HEK293 (cell line): ENCODE data around the gene APBA1.
"Not testable (repeated sequence)": the region's sequence is repeated elsewhere in the genome, so short reads cannot be mapped to it uniquely, and the experiment has no call there.

Experiments used
- CTCF ChIA-PET: fragments of 350-600 bp; formaldehyde crosslinking; extraction: SDS; loops from one replicate; lab custom pipeline; 2021; ENCODE audit warnings: antibody characterized with exemption; lab: Yijun Ruan, JAX
- POLR2A ChIA-PET: fragments of 300-600 bp; formaldehyde crosslinking; extraction: SDS; loops from one replicate; lab custom pipeline; 2020; ENCODE audit warnings: antibody characterized with exemption, inconsistent platforms; lab: Yijun Ruan, JAX
- H3K27ac ChIP-seq: fragments of 200-500 bp; sonication (Bioruptor generic); 2 replicates; pipeline ENCODE4 v1.5.1; 2014; ENCODE audit warnings: low read depth, low read length, control low read depth, inconsistent platforms; ENCODE audit errors: extremely low read depth
- H3K36me3 ChIP-seq, 2 experiments: fragments of 200-500 bp in 1 of 2; sonication (Bioruptor generic) in 1 of 2; 1 replicate in 1 of 2; 2 replicates in 1 of 2; pipeline ENCODE4 v1.5.1; 2014 to 2017; ENCODE audit warnings: inconsistent platforms in 2 of 2, low read length in 2 of 2; ENCODE audit not compliant: control insufficient read depth in 2 of 2, insufficient read depth in 1 of 2
- H3K4me1 ChIP-seq: fragments of 200-500 bp; sonication (Bioruptor generic); 2 replicates; pipeline ENCODE4 v1.5.1; 2014; ENCODE audit warnings: mild to moderate bottlenecking, low read length, inconsistent platforms; ENCODE audit not compliant: control insufficient read depth, insufficient read depth
- H3K4me3 ChIP-seq: 2 replicates; pipeline ENCODE4 v1.5.1; 2011; ENCODE audit warnings: low read depth, mild to moderate bottlenecking, control low read depth, low read length, moderate library complexity
- H3K9me3 ChIP-seq: fragments of 200-500 bp; sonication (Bioruptor generic); 2 replicates; pipeline ENCODE4 v1.5.1; 2014; ENCODE audit warnings: low read depth, low read length, inconsistent platforms; ENCODE audit not compliant: control insufficient read depth, insufficient read depth
- ELK4 ChIP-seq: IDR thresholded peaks from 2 replicates; pipeline ENCODE4 v1.6.1; 2011; ENCODE audit warnings: mild to moderate bottlenecking, low read depth, low read length, borderline replicate concordance
- GLIS2 ChIP-seq: fragments of 450-650 bp; formaldehyde crosslinking; IDR thresholded peaks from 2 replicates; pipeline ENCODE4 v1.5.1; 2016; ENCODE audit warnings: missing biosample characterization, missing genetic modification characterization
- HOXA7 ChIP-seq: sonication (generic); formaldehyde crosslinking; IDR thresholded peaks from 2 replicates; pipeline ENCODE4 v1.8.1; 2022; ENCODE audit warnings: missing genetic modification reagents, borderline replicate concordance
- PRDM2 ChIP-seq: fragments of 450-650 bp; formaldehyde crosslinking; IDR thresholded peaks from 2 replicates; pipeline ENCODE4 v1.5.1; 2016; ENCODE audit warnings: missing biosample characterization, missing genetic modification characterization, borderline replicate concordance
- ZFP69B ChIP-seq: fragments of 450-650 bp; formaldehyde crosslinking; IDR thresholded peaks from 2 replicates; pipeline ENCODE4 v1.5.1; 2016; ENCODE audit warnings: missing biosample characterization, missing genetic modification characterization
- ZNF157 ChIP-seq: fragments of 450-650 bp; formaldehyde crosslinking; IDR thresholded peaks from 2 replicates; pipeline ENCODE4 v1.5.1; 2016; ENCODE audit warnings: missing biosample characterization, missing genetic modification characterization
- ZNF248 ChIP-seq: fragments of 450-650 bp; formaldehyde crosslinking; IDR thresholded peaks from 2 replicates; pipeline ENCODE4 v1.5.1; 2017; ENCODE audit warnings: missing biosample characterization, missing genetic modification characterization
- ZNF354C ChIP-seq: fragments of 450-650 bp; formaldehyde crosslinking; IDR thresholded peaks from 2 replicates; pipeline ENCODE4 v1.5.1; 2016; ENCODE audit warnings: missing biosample characterization, missing genetic modification characterization, low read depth, borderline replicate concordance
- ZNF513 ChIP-seq: fragments of 450-650 bp; IDR thresholded peaks from 2 replicates; pipeline ENCODE4 v1.5.1; 2018; ENCODE audit warnings: missing biosample characterization, missing genetic modification characterization
- ZNF530 ChIP-seq: fragments of 450-650 bp; formaldehyde crosslinking; IDR thresholded peaks from 2 replicates; pipeline ENCODE4 v1.5.1; 2016; ENCODE audit warnings: low read depth, missing biosample characterization, missing genetic modification characterization
- ZNF558 ChIP-seq: fragments of 450-650 bp; formaldehyde crosslinking; IDR thresholded peaks from 2 replicates; pipeline ENCODE4 v1.5.1; 2016; ENCODE audit warnings: missing biosample characterization, missing genetic modification characterization
- ZNF624 ChIP-seq: fragments of 450-650 bp; formaldehyde crosslinking; IDR thresholded peaks from 2 replicates; pipeline ENCODE4 v1.5.1; 2017; ENCODE audit warnings: missing biosample characterization, missing genetic modification characterization
- ZNF639 ChIP-seq: fragments of 450-650 bp; formaldehyde crosslinking; IDR thresholded peaks from 2 replicates; pipeline ENCODE4 v1.5.1; 2016; ENCODE audit warnings: missing biosample characterization, missing genetic modification characterization
- ZNF792 ChIP-seq: fragments of 450-650 bp; formaldehyde crosslinking; IDR thresholded peaks from 2 replicates; pipeline ENCODE4 v1.5.1; 2016; ENCODE audit warnings: missing biosample characterization, missing genetic modification characterization
- ZSCAN16 ChIP-seq: fragments of 450-650 bp; formaldehyde crosslinking; IDR thresholded peaks from 2 replicates; pipeline ENCODE4 v1.5.1; 2016; ENCODE audit warnings: missing biosample characterization, missing genetic modification characterization
- ZXDB ChIP-seq: fragments of 450-650 bp; formaldehyde crosslinking; IDR thresholded peaks from 2 replicates; pipeline ENCODE4 v1.5.1; 2016; ENCODE audit warnings: missing biosample characterization, missing genetic modification characterization

APBA1 gene

GRCh38 chr9:69440254-69440955 is 231.8 kb downstream of the APBA1 start:
- CTCF ChIA-PET: interaction anchor here (0.7 to 2.9 kb wide), 2 partner anchors 18 to 111 kb away, joined by 3 to 10 read pairs; no protein-coding TSS in a partner anchor
- H3K4me3 ChIP-seq, H3K4me1 ChIP-seq, H3K27ac ChIP-seq, H3K36me3 ChIP-seq, POLR2A ChIA-PET, H3K9me3 ChIP-seq: not testable (repeated sequence)

- H3K9me3 ChIP-seq, H3K4me3 ChIP-seq, POLR2A ChIA-PET, H3K4me1 ChIP-seq, H3K36me3 ChIP-seq, H3K27ac ChIP-seq, CTCF ChIA-PET: not testable (repeated sequence)
These were observed 232.5 kb downstream of the APBA1 start for GRCh38 chr9:69439654-69440053.

- H3K4me1 ChIP-seq: no peaks in the 10 kb centered on the region
- TF ChIP-seq ZNF157 (tag by site-specific recombination) (no peak), ELK4 (no peak), ZSCAN16 (tag by site-specific recombination) (no peak), ZNF639 (tag by site-specific recombination) (no peak), ZNF558 (tag by site-specific recombination) (no peak), ZNF624 (tag by site-specific recombination) (no peak), PRDM2 (tag by site-specific recombination) (no peak), ZNF354C (tag by site-specific recombination) (no peak), ZNF530 (tag by site-specific recombination) (no peak), ZNF248 (no peak), GLIS2 (tag by site-specific recombination) (no peak), ZFP69B (tag by site-specific recombination) (no peak), ZXDB (tag by site-specific recombination) (no peak), ZNF792 (tag by site-specific recombination) (no peak), ZNF513 (tag by site-specific recombination) (no peak), HOXA7 (CRISPR knock-in tag) (no peak)
- H3K4me3 ChIP-seq: no peak overlapping the region
- H3K27ac ChIP-seq: no peak overlapping the region
- no peaks in the 10 kb centered on the region for H3K9me3 ChIP-seq
- H3K36me3 ChIP-seq: no peaks in the 10 kb centered on the region
- CTCF ChIA-PET: interaction anchor here (0.6 to 1.3 kb wide), 2 partner anchors 11 to 96 kb away, joined by 4 to 8 read pairs; no protein-coding TSS in a partner anchor
- POLR2A ChIA-PET: no interaction called here
These were observed 238.2 kb downstream of the APBA1 start for GRCh38 chr9:69433968-69434367.
